ENCODE measurements around the gene MTFR1L.

Gene MTFR1L

GRCh38 chr1:25879675-25880074 is 59.9 kb downstream of the MTFR1L start:
- ChIA-PET CTCF (interaction anchor here (1.2 to 1.8 kb wide), 2 partner anchors 12 to 15 kb away, joined by 5 to 7 read pairs; no protein-coding TSS in a partner anchor), POLR2A (interaction anchor here (1.4 kb wide), 1 partner anchor 12 kb away, joined by 3 read pairs; no protein-coding TSS in a partner anchor)
- TF ChIP-seq, protein P1, sequence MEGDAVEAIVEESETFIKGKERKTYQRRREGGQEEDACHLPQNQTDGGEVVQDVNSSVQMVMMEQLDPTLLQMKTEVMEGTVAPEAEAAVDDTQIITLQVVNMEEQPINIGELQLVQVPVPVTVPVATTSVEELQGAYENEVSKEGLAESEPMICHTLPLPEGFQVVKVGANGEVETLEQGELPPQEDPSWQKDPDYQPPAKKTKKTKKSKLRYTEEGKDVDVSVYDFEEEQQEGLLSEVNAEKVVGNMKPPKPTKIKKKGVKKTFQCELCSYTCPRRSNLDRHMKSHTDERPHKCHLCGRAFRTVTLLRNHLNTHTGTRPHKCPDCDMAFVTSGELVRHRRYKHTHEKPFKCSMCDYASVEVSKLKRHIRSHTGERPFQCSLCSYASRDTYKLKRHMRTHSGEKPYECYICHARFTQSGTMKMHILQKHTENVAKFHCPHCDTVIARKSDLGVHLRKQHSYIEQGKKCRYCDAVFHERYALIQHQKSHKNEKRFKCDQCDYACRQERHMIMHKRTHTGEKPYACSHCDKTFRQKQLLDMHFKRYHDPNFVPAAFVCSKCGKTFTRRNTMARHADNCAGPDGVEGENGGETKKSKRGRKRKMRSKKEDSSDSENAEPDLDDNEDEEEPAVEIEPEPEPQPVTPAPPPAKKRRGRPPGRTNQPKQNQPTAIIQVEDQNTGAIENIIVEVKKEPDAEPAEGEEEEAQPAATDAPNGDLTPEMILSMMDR (IDR thresholded peaks at IDR 0.05; ENCODE audit: insufficient read depth, low read length, missing control alignments), result no peak
- H3K4me3 ChIP-seq (ENCODE audit: low read depth, low read length), result no peak overlapping the region
- no peak for DNase-seq (ENCODE audit: low read depth, low spot score)

DNA sequence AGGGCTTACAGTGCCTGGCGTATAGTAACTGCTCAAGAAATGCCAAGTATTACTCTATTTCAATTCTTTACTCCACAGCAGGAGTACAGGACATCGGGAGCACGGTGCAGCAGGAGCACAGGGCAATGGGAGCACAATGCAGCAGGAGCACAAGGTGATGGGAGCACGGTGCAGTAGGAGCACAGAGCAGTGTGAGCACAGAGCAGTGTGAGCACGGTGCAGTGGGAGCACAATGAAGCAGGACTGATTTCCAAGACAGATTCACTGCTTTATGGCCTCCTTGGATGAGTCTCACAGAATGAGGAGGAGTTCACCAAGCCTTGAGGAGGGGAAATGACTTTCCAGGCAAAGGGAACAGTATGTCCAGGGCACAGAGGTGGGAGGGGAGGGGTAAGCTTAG is 60.8 kb downstream of the MTFR1L start:
- no peak overlapping the region for H3K4me3 ChIP-seq (ENCODE audit: low read depth, low read length)
- ChIA-PET POLR2A (no interaction called here), CTCF (interaction anchor here (1.0 to 3.6 kb wide), 4 partner anchors 11 to 155 kb away, joined by 3 to 13 read pairs (median 6); no protein-coding TSS in a partner anchor)
- TF ChIP-seq, protein P1 (IDR thresholded peaks at IDR 0.05; ENCODE audit: insufficient read depth, low read length, missing control alignments), result no peak
- no peak for DNase-seq (ENCODE audit: low read depth, low spot score)

GRCh38 chr1:25881266-25881665 is 61.5 kb downstream of the MTFR1L start:
- TF ChIP-seq, protein P1 (IDR thresholded peaks at IDR 0.05; ENCODE audit: insufficient read depth, low read length, missing control alignments), result no peak
- no peak overlapping the region for H3K4me3 ChIP-seq (ENCODE audit: low read depth, low read length)
- POLR2A ChIA-PET, result no interaction called here
- DNase-seq (ENCODE audit: low read depth, low spot score), result no peak
- CTCF ChIA-PET, result interaction anchor here (1.0 to 3.6 kb wide), 3 partner anchors 10 to 154 kb away, joined by 3 to 13 read pairs (median 8); no protein-coding TSS in a partner anchor
